Body of pancreas (tissue), 4 donors: Measurements from ENCODE around the gene GOLGA8J.

Source experiments
- POLR2A ChIP-seq, 3 donors: fragments of 450-650 bp; IDR thresholded peaks; one replicate each; pipeline ENCODE4 v1.6.1; 2016; ENCODE audit warnings: antibody characterized with exemption in 3 of 3, mild to moderate bottlenecking in 2 of 3
- TF ChIP-seq, protein P1 (sequence below), 7 experiments: fragments of 450-650 bp in 4 of 7; fragments of 200-600 bp in 3 of 7; sonication (generic) in 3 of 7; IDR thresholded peaks; one replicate each; pipeline ENCODE4 v1.5.1; 2016 to 2019; ENCODE audit warnings: antibody characterized with exemption in 7 of 7

DNA sequence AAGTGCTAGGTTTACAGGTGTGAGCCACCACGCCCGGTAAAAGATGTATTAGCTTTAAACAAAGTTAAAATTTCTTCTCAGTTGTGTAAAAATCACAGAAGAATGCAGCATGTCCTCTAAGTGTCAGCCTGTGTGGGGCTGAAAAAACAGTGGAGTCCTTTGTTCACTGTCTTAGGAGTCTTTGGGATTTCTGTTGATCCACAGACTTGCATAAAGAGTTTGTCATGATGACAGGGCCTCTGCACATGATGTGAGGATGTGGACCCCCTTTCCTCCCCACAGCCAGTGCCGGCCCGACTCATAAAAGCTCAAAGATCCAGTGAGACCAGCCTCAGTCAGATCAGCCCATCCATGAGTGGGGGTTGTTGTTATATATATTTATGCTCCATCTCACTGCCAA, 49.0 kb upstream of the GOLGA8J start:
- TF ChIP-seq, protein P1, sequence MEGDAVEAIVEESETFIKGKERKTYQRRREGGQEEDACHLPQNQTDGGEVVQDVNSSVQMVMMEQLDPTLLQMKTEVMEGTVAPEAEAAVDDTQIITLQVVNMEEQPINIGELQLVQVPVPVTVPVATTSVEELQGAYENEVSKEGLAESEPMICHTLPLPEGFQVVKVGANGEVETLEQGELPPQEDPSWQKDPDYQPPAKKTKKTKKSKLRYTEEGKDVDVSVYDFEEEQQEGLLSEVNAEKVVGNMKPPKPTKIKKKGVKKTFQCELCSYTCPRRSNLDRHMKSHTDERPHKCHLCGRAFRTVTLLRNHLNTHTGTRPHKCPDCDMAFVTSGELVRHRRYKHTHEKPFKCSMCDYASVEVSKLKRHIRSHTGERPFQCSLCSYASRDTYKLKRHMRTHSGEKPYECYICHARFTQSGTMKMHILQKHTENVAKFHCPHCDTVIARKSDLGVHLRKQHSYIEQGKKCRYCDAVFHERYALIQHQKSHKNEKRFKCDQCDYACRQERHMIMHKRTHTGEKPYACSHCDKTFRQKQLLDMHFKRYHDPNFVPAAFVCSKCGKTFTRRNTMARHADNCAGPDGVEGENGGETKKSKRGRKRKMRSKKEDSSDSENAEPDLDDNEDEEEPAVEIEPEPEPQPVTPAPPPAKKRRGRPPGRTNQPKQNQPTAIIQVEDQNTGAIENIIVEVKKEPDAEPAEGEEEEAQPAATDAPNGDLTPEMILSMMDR (IDR thresholded peaks at IDR 0.05), result no peak
- no peak for TF ChIP-seq POLR2A (IDR thresholded peaks at IDR 0.05)
